H1 (cell line): ENCODE measurements around the gene FREM1. TPM values are rescaled to one million over a fixed set of nuclear protein-coding genes. Genes with fewer than 3 reads are reported as not detected.

ENCODE experiments used
- CTCF ChIA-PET: fragments of 300-600 bp; sonication (Branson Sonifier 250); formaldehyde crosslinking; loops from one replicate; lab custom pipeline; 2021; ENCODE audit not compliant: partially characterized antibody; lab: Charles Lee
- POLR2A ChIA-PET: fragments of 300-600 bp; sonication (Branson Sonifier 250); formaldehyde crosslinking; loops from one replicate; lab custom pipeline; 2021; ENCODE audit warnings: inconsistent platforms; ENCODE audit not compliant: partially characterized antibody; lab: Charles Lee
- DNase-seq, 2 experiments: peaks; one replicate each; pipeline versions ENCODE4 v3.0.0 to v3.0.0-alpha.2; 2010 to 2022; ENCODE audit warnings: low spot score in 2 of 2, low read depth in 1 of 2, mixed read lengths in 1 of 2
- FAIRE-seq: peaks from 2 replicates; lab custom pipeline; 2011; peaks lifted over from hg19 to GRCh38; lab: Jason Lieb, UNC
- H2AFZ ChIP-seq: 2 replicates; pipeline ENCODE4 v1.8.1; 2012; ENCODE audit warnings: low read length, inconsistent platforms
- H2AK5ac ChIP-seq: 2 replicates; pipeline ENCODE4 v1.6.1; 2013; ENCODE audit warnings: low read depth, low read length
- H2BK120ac ChIP-seq: replicated peaks from 2 replicates; pipeline ENCODE3; 2013; ENCODE audit warnings: low read depth, low read length, inconsistent platforms
- H2BK12ac ChIP-seq: 2 replicates; pipeline ENCODE4 v1.6.1; 2013; ENCODE audit warnings: low read depth, low read length
- H2BK15ac ChIP-seq: 2 replicates; pipeline ENCODE4 v1.6.1; 2013; ENCODE audit warnings: low read length
- H2BK20ac ChIP-seq: 2 replicates; pipeline ENCODE4 v1.6.1; 2013; ENCODE audit warnings: low read length
- H2BK5ac ChIP-seq: 2 replicates; pipeline ENCODE4 v1.6.1; 2013; ENCODE audit warnings: low read depth, low read length
- H3K14ac ChIP-seq: 2 replicates; pipeline ENCODE4 v1.6.1; 2013; ENCODE audit warnings: inconsistent platforms; ENCODE audit not compliant: insufficient read length
- H3K18ac ChIP-seq: 2 replicates; pipeline ENCODE4 v1.6.1; 2013; ENCODE audit warnings: low read length; ENCODE audit errors: extremely low read depth
- H3K23ac ChIP-seq: 2 replicates; pipeline ENCODE4 v1.6.1; 2013; ENCODE audit warnings: inconsistent platforms; ENCODE audit not compliant: insufficient read length
- H3K23me2 ChIP-seq: 2 replicates; pipeline ENCODE4 v1.6.1; 2013; ENCODE audit warnings: low read depth, low read length
- H3K27ac ChIP-seq: 2 replicates; pipeline ENCODE4 v1.6.1; 2011; ENCODE audit warnings: low read depth, low read length, inconsistent platforms
- H3K27me3 ChIP-seq, 4 experiments: replicated peaks in 1 of 4; 1 replicate in 1 of 4; 2 replicates in 3 of 4; pipeline versions ENCODE4 v1.6.1 to v1.8.1; 2011 to 2013; ENCODE audit warnings: low read length in 3 of 4, mild to moderate bottlenecking in 3 of 4, inconsistent platforms in 2 of 4, mixed read lengths in 2 of 4, moderate library complexity in 1 of 4; ENCODE audit not compliant: control insufficient read depth in 3 of 4, insufficient read depth in 3 of 4; ENCODE audit errors: extremely low read depth in 1 of 4
- H3K36me3 ChIP-seq, 4 experiments: 2 replicates each; pipeline versions ENCODE4 v1.6.1 to v1.8.1; 2011 to 2013; ENCODE audit warnings: mild to moderate bottlenecking in 4 of 4, low read length in 3 of 4, moderate library complexity in 2 of 4, control low read depth in 1 of 4, inconsistent platforms in 1 of 4; ENCODE audit not compliant: insufficient read depth in 4 of 4, control insufficient read depth in 2 of 4
- H3K4ac ChIP-seq: replicated peaks from 2 replicates; pipeline ENCODE3; 2013; ENCODE audit warnings: low read length, low read depth, mixed read lengths, inconsistent platforms; ENCODE audit not compliant: insufficient read length
- H3K4me1 ChIP-seq, 4 experiments: replicated peaks in 1 of 4; 1 replicate in 1 of 4; 2 replicates in 3 of 4; pipeline versions ENCODE4 v1.6.1 to v1.8.1; 2011 to 2013; ENCODE audit warnings: low read length in 3 of 4, inconsistent platforms in 2 of 4, mixed read lengths in 1 of 4; ENCODE audit not compliant: insufficient read depth in 4 of 4, control insufficient read depth in 3 of 4
- H3K4me2 ChIP-seq, 2 experiments: 2 replicates each; pipeline versions ENCODE4 v1.6.1 to v1.8.1; 2011 to 2013; ENCODE audit warnings: low read depth in 2 of 2, low read length in 2 of 2, control low read depth in 1 of 2, inconsistent platforms in 1 of 2, mild to moderate bottlenecking in 1 of 2; ENCODE audit not compliant: insufficient read depth in 1 of 2
- H3K4me3 ChIP-seq, 4 experiments: fragments of 200-600, 300-600 bp in 1 of 4; sonication (generic), shearing (Covaris generic), sonication (Bioruptor Twin) in 1 of 4; 2 replicates each; pipeline versions ENCODE4 v1.5.1 to v1.8.1; 2011 to 2016; ENCODE audit warnings: low read length in 4 of 4, low read depth in 3 of 4, control low read depth in 2 of 4, inconsistent platforms in 2 of 4, mild to moderate bottlenecking in 2 of 4, mixed read lengths in 1 of 4, moderate library complexity in 1 of 4; ENCODE audit not compliant: insufficient read depth in 2 of 4; ENCODE audit errors: extremely low read depth in 1 of 4
- H3K56ac ChIP-seq: replicated peaks from 2 replicates; pipeline ENCODE3; 2013; ENCODE audit warnings: low read depth, mild to moderate bottlenecking, mixed read lengths, low read length, inconsistent platforms; ENCODE audit not compliant: insufficient read length
- H3K79me1 ChIP-seq: 2 replicates; pipeline ENCODE4 v1.6.1; 2013; ENCODE audit warnings: low read depth, low read length, control low read depth
- H3K79me2 ChIP-seq, 2 experiments: 2 replicates each; pipeline versions ENCODE4 v1.6.1 to v1.8.1; 2012 to 2013; ENCODE audit warnings: low read length in 2 of 2, mild to moderate bottlenecking in 2 of 2, inconsistent platforms in 1 of 2; ENCODE audit not compliant: insufficient read depth in 2 of 2, control insufficient read depth in 1 of 2
- H3K9ac ChIP-seq, 4 experiments: replicated peaks in 1 of 4; 1 replicate in 1 of 4; 2 replicates in 3 of 4; pipeline versions ENCODE4 v1.6.1 to v1.8.1; 2011 to 2013; ENCODE audit warnings: low read depth in 3 of 4, low read length in 3 of 4, control low read depth in 2 of 4, mild to moderate bottlenecking in 2 of 4, moderate library complexity in 2 of 4, inconsistent platforms in 1 of 4; ENCODE audit errors: extremely low read depth in 1 of 4
- H3K9me3 ChIP-seq, 2 experiments: 2 replicates each; pipeline versions ENCODE4 v1.6.1 to v1.8.1; 2012 to 2013; ENCODE audit warnings: mild to moderate bottlenecking in 2 of 2, moderate library complexity in 2 of 2, control low read depth in 1 of 2, inconsistent platforms in 1 of 2, low read depth in 1 of 2, low read length in 1 of 2, mixed read lengths in 1 of 2; ENCODE audit not compliant: insufficient read depth in 2 of 2
- H4K20me1 ChIP-seq, 2 experiments: replicated peaks in 1 of 2; 2 replicates each; pipeline versions ENCODE3 to v1.8.1; 2011 to 2013; ENCODE audit warnings: inconsistent platforms in 2 of 2, low read length in 2 of 2, mild to moderate bottlenecking in 1 of 2; ENCODE audit not compliant: insufficient read depth in 2 of 2, control insufficient read depth in 1 of 2
- H4K5ac ChIP-seq: 2 replicates; pipeline ENCODE4 v1.6.1; 2013; ENCODE audit warnings: low read length, low read depth, mixed read lengths, inconsistent platforms; ENCODE audit not compliant: insufficient read length
- H4K8ac ChIP-seq: 2 replicates; pipeline ENCODE4 v1.8.0; 2013; ENCODE audit warnings: mild to moderate bottlenecking, moderate library complexity, low read length, inconsistent platforms; ENCODE audit not compliant: insufficient read depth; ENCODE audit errors: extremely low read depth
- H4K91ac ChIP-seq: replicated peaks from 2 replicates; pipeline ENCODE3; 2013; ENCODE audit warnings: low read length, mixed read lengths, inconsistent platforms; ENCODE audit not compliant: insufficient read length
- CTBP2 ChIP-seq: IDR thresholded peaks from 2 replicates; pipeline ENCODE4 v1.7.0; 2011; ENCODE audit warnings: borderline replicate concordance, mild to moderate bottlenecking, moderate library complexity, mixed read lengths, low read length; ENCODE audit not compliant: insufficient read depth, insufficient read length
- KDM1A ChIP-seq: fragments of 200-600, 300-600 bp; sonication (generic); IDR thresholded peaks from 2 replicates; pipeline ENCODE4 v1.7.1; 2016; ENCODE audit warnings: mild to moderate bottlenecking, low read length, borderline replicate concordance
- RAD21 ChIP-seq, 2 experiments: IDR thresholded peaks in 1 of 2; conservative IDR thresholded peaks in 1 of 2; 2 replicates each; pipeline ENCODE4 v1.6.1; 2011; ENCODE audit warnings: low read depth in 2 of 2, low read length in 2 of 2, improper control_type of control experiment in 1 of 2, inconsistent platforms in 1 of 2, mild to moderate bottlenecking in 1 of 2, moderate library complexity in 1 of 2
- SP1 ChIP-seq: IDR thresholded peaks from 2 replicates; pipeline ENCODE4 v1.6.1; 2011; ENCODE audit warnings: low read depth, low read length
- WGBS, 2 experiments: shearing (Covaris generic) in 1 of 2; methylation state at CpG; one replicate each; pipeline versions ENCODE4 v1.1.6 to v1.1.7; 2013 to 2015; ENCODE audit warnings: low lambda C conversion rate in 2 of 2, mixed read lengths in 2 of 2, inconsistent platforms in 1 of 2, low coverage in 1 of 2, missing lambda C conversion rate in 1 of 2; ENCODE audit not compliant: insufficient replicate concordance in 2 of 2, insufficient coverage in 1 of 2, insufficient read length in 1 of 2; ENCODE audit errors: extremely low coverage in 1 of 2, missing lambda C conversion rate in 1 of 2; 5-methylcytosine and 5-hydroxymethylcytosine counted together
- polyA plus RNA-seq, 7 experiments: library from polyadenylated mRNA; depleted of rRNA in 3 of 7; stranded (reverse) in 5 of 7; unstranded in 2 of 7; fragments of >200 nt in 5 of 7; fragments of 200-250 nt in 2 of 7; gene quantifications; 1 replicate in 5 of 7; 2 replicates in 1 of 7; 4 replicates in 1 of 7; pipeline versions ENCODE4 v1.2.1 to v1.2.3, GENCODE V29; 2011 to 2013; ENCODE audit warnings: missing spikeins in 2 of 7, mixed read lengths in 2 of 7
- total RNA-seq: library from RNA; stranded (reverse); fragmentation: NEBNext Ultra II Directional; extraction: Animal tissue kit (Norgen Biotek cat#: 25700); gene quantifications from 2 replicates; pipeline ENCODE4 v1.2.1, GENCODE V29; 2021

FREM1 gene
- total and polyA plus RNA-seq, 2 of the 8 experiments (the other 6 are each of a cell fraction or from before 2014, with no cell fraction given): 2.6 to 3.1 TPM

DNA sequence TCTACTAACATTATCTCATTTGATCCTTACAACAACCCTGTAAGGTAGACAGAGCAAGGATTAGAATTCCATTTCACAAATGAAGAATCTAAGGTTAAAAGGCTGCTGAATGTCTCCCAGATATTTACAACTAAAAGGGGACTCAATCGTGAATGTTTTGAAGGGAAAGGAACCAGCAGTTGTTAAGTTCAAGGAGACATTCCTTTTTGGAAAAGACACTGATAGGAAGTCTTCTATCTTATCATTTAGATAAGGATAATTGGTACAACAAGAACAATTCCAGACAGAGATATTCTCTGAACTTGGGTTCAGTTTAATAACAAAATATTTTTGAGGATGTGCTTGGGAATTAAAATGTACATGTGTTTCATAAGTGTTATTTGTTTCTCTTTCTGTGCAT lies 150.2 kb downstream of the FREM1 start:
- Histone ChIP-seq H3K79me1 (no peaks in the 10 kb centered on the region), H4K20me1 (no peaks in the 10 kb centered on the region), H3K4ac (no peak overlapping the region), H4K5ac (no peak overlapping the region), H3K4me2 (no peak overlapping the region), H2BK20ac (no peak overlapping the region), H3K9me3 (no peaks in the 10 kb centered on the region), H2AFZ (no peak overlapping the region), H3K27ac (no peak overlapping the region), H3K23ac (no peak overlapping the region), H2BK12ac (no peak overlapping the region), H4K8ac (no peak overlapping the region), H3K36me3 (no peaks in the 10 kb centered on the region), H3K27me3 (no peaks in the 10 kb centered on the region), H2BK120ac (no peak overlapping the region), H2BK15ac (no peak overlapping the region), H4K91ac (no peak overlapping the region), H3K4me3 (no peak overlapping the region), H3K18ac (no peak overlapping the region), H3K9ac (no peak overlapping the region), H3K14ac (no peak overlapping the region), H2BK5ac (no peak overlapping the region), H3K23me2 (no peaks in the 10 kb centered on the region), H3K56ac (no peak overlapping the region), H3K4me1 (no peaks in the 10 kb centered on the region), H3K79me2 (no peaks in the 10 kb centered on the region), H2AK5ac (no peak overlapping the region)
- CTCF ChIA-PET: no interaction called here
- POLR2A ChIA-PET: no interaction called here
- DNase-seq (no peak), FAIRE-seq (no peak)
- WGBS, 2 experiments: 0% methylated on average over 1 of the region's 1 CpG; no CpG with 5 or more reads in 1 of the 2 experiments
- no peak for TF ChIP-seq RAD21 (IDR thresholded peaks at IDR 0.05 in 1 of 2, conservative IDR thresholded peaks at IDR 0.05 in 1 of 2; ENCODE audit: low read depth in 2 of 2, low read length in 2 of 2)
- no peak for TF ChIP-seq CTBP2
- TF ChIP-seq SP1: no peak
- no peak for TF ChIP-seq KDM1A
